ENCODE measurements around the gene VASP.

VASP gene

GRCh38 chr19:45473682-45474605, 33.3 kb upstream of the VASP start:
- DNase-seq (ENCODE audit: low spot score): no peak

GRCh38 chr19:45474606-45475521, 32.4 kb upstream of the VASP start:
- no peak for DNase-seq (ENCODE audit: low spot score)

GRCh38 chr19:45475537-45476291, 31.6 kb upstream of the VASP start:
- DNase-seq (ENCODE audit: low spot score): no peak

GRCh38 chr19:45476304-45476703, 31.0 kb upstream of the VASP start:
- no peak for DNase-seq (ENCODE audit: low spot score)

GRCh38 chr19:45477186-45477585, 30.1 kb upstream of the VASP start:
- no peak for DNase-seq (ENCODE audit: low spot score)

- no peak for DNase-seq (ENCODE audit: low spot score)
These were observed 29.4 kb upstream of the VASP start for GRCh38 chr19:45477713-45478453.

- DNase-seq (ENCODE audit: low spot score): peak; percentile 90
These were observed 28.6 kb upstream of the VASP start for GRCh38 chr19:45478454-45479238.

- DNase-seq (ENCODE audit: low spot score): no peak
These were observed 24.2 kb upstream of the VASP start for GRCh38 chr19:45483033-45483432.

GRCh38 chr19:45484273-45484945, 22.9 kb upstream of the VASP start:
- no peak for DNase-seq (ENCODE audit: low spot score)

GRCh38 chr19:45485305-45486077, 21.8 kb upstream of the VASP start:
- DNase-seq (ENCODE audit: low spot score): peak; percentile 98

- DNase-seq (ENCODE audit: low spot score): no peak
These were observed 18.6 kb upstream of the VASP start for GRCh38 chr19:45488708-45489107.

- DNase-seq (ENCODE audit: low spot score): no peak
These were observed 17.9 kb upstream of the VASP start for GRCh38 chr19:45489216-45489855.

GRCh38 chr19:45492137-45492626, 15.1 kb upstream of the VASP start:
- DNase-seq (ENCODE audit: low spot score): no peak

GRCh38 chr19:45492627-45493470, 14.4 kb upstream of the VASP start:
- peak; percentile 82 for DNase-seq (ENCODE audit: low spot score)

- DNase-seq (ENCODE audit: low spot score): no peak
These were observed 12.9 kb upstream of the VASP start for GRCh38 chr19:45494261-45494916.

- no peak for DNase-seq (ENCODE audit: low spot score)
These were observed 12.1 kb upstream of the VASP start for GRCh38 chr19:45495178-45495577.

- peak; percentile 86 for DNase-seq (ENCODE audit: low spot score)
These were observed 10.8 kb upstream of the VASP start for GRCh38 chr19:45496349-45496953.

Measured in ecto neural progenitor cell (in vitro differentiated cells).